Fibroblast of skin of back (primary cell): ENCODE data around the gene STAG1.
"Not testable (repeated sequence)": the region's sequence is repeated elsewhere in the genome, so short reads cannot be mapped to it uniquely, and the experiment has no call there.

Source experiments
- DNase-seq: peaks from one replicate; pipeline ENCODE4 v3.0.0-alpha.2; 2013

STAG1 gene

GRCh38 chr3:136495213-136495612 lies 257.0 kb downstream of the STAG1 start:
- no peak for DNase-seq

- no peak for DNase-seq
These were observed 261.4 kb downstream of the STAG1 start for GRCh38 chr3:136490646-136491405.

- DNase-seq, result no peak
These were observed 266.4 kb downstream of the STAG1 start for GRCh38 chr3:136485777-136486176.

- DNase-seq, result no peak
These were observed 275.9 kb downstream of the STAG1 start for GRCh38 chr3:136476280-136476679.

- not testable (repeated sequence) for DNase-seq
These were observed 277.3 kb downstream of the STAG1 start for GRCh38 chr3:136474876-136475275.

- peak; percentile 22 for DNase-seq
These were observed 278.4 kb downstream of the STAG1 start for GRCh38 chr3:136473716-136474326.

- DNase-seq, result no peak
These were observed 286.9 kb downstream of the STAG1 start for GRCh38 chr3:136465296-136465695.

- peak; percentile 33 for DNase-seq
These were observed 287.7 kb downstream of the STAG1 start for GRCh38 chr3:136464502-136464901.

- DNase-seq, result no peak
These were observed 289.0 kb downstream of the STAG1 start for GRCh38 chr3:136463170-136463569.

- no peak for DNase-seq
These were observed 294.4 kb downstream of the STAG1 start for GRCh38 chr3:136457793-136458192.

- no peak for DNase-seq
These were observed 296.0 kb downstream of the STAG1 start for GRCh38 chr3:136456196-136456595.

GRCh38 chr3:136444581-136444980 lies 307.6 kb downstream of the STAG1 start:
- DNase-seq, result peak; percentile 31

GRCh38 chr3:136437043-136437442 lies 315.1 kb downstream of the STAG1 start:
- DNase-seq, result no peak

- DNase-seq, result no peak
These were observed 317.7 kb downstream of the STAG1 start for GRCh38 chr3:136434429-136434828.

GRCh38 chr3:136432685-136433084 lies 319.5 kb downstream of the STAG1 start:
- DNase-seq, result no peak

- DNase-seq, result no peak
These were observed 324.0 kb downstream of the STAG1 start for GRCh38 chr3:136428167-136428566.

- no peak for DNase-seq
These were observed 324.9 kb downstream of the STAG1 start for GRCh38 chr3:136427236-136427635.

- DNase-seq, result no peak
These were observed 337.7 kb downstream of the STAG1 start for GRCh38 chr3:136414476-136414875.

GRCh38 chr3:136412307-136412706 lies 339.9 kb downstream of the STAG1 start:
- no peak for DNase-seq

GRCh38 chr3:136409549-136409948 lies 342.6 kb downstream of the STAG1 start:
- DNase-seq, result no peak

GRCh38 chr3:136404056-136404455 lies 348.1 kb downstream of the STAG1 start:
- no peak for DNase-seq

GRCh38 chr3:136396916-136397315 lies 355.3 kb downstream of the STAG1 start:
- DNase-seq, result peak; percentile 42

- DNase-seq, result no peak
These were observed 361.6 kb downstream of the STAG1 start for GRCh38 chr3:136390574-136390973.

- DNase-seq, result no peak
These were observed 365.1 kb downstream of the STAG1 start for GRCh38 chr3:136387031-136387430.
